Measurements from ENCODE around the gene NLGN1. TPM values are rescaled to one million over a fixed set of nuclear protein-coding genes. Genes with fewer than 3 reads are reported as not detected.
A peak's percentile ranks its signal among the peaks of the same experiment; 100 is the strongest.

Gene NLGN1
- total RNA-seq, 4 donors from 2014 or later = 12.9 to 20.9 (median 18.0) TPM

DNA sequence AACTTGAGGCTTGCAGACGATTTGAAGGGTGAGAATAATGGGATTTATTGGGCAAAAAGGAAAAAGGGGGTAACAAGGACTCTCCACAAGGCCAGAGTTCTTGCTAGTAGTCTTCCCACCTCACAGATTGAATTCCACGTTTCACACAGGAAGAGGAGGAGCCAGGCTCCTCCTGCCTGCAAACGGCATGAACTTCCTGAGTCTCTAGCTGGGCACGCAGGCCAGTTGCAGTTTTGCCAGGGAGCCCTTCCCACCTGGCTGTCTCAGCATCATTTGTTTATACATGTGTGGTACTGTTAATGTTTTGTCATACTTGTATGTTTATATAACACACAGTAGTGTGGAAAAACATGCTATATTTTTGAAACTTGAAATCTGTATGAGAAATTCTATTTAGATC is 155.0 kb downstream of the NLGN1 start:
- TF ChIP-seq POLR2A (IDR thresholded peaks at IDR 0.05; ENCODE audit: low read depth) (no peak), POLR2AphosphoS5 (IDR thresholded peaks at IDR 0.05) (no peak), EP300 (IDR thresholded peaks at IDR 0.05) (no peak)
- TF ChIP-seq, protein P1, sequence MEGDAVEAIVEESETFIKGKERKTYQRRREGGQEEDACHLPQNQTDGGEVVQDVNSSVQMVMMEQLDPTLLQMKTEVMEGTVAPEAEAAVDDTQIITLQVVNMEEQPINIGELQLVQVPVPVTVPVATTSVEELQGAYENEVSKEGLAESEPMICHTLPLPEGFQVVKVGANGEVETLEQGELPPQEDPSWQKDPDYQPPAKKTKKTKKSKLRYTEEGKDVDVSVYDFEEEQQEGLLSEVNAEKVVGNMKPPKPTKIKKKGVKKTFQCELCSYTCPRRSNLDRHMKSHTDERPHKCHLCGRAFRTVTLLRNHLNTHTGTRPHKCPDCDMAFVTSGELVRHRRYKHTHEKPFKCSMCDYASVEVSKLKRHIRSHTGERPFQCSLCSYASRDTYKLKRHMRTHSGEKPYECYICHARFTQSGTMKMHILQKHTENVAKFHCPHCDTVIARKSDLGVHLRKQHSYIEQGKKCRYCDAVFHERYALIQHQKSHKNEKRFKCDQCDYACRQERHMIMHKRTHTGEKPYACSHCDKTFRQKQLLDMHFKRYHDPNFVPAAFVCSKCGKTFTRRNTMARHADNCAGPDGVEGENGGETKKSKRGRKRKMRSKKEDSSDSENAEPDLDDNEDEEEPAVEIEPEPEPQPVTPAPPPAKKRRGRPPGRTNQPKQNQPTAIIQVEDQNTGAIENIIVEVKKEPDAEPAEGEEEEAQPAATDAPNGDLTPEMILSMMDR (IDR thresholded peaks at IDR 0.05) = no peak
- 41% methylated on average over 4 of the region's 4 CpGs for WGBS
- H3K27me3 ChIP-seq = no peaks in the 10 kb centered on the region
- H3K27ac ChIP-seq (replicated peaks in 1 of 4) = no peak overlapping the region
- H3K4me3 ChIP-seq = no peak overlapping the region
- H3K36me3 ChIP-seq = no peaks in the 10 kb centered on the region
- intact Hi-C loops (cut with DNase I) = loop anchor here (2.0 kb wide), 1 partner anchor 182 kb away; no protein-coding TSS in a partner anchor
- peaks cover 0 to 6% (median 0%) of the 10 kb centered on the region in 4 donors for H3K4me1 ChIP-seq
- no peaks in the 10 kb centered on the region for H3K9me3 ChIP-seq
- no peak for DNase-seq (ENCODE audit: extremely low spot score)

DNA sequence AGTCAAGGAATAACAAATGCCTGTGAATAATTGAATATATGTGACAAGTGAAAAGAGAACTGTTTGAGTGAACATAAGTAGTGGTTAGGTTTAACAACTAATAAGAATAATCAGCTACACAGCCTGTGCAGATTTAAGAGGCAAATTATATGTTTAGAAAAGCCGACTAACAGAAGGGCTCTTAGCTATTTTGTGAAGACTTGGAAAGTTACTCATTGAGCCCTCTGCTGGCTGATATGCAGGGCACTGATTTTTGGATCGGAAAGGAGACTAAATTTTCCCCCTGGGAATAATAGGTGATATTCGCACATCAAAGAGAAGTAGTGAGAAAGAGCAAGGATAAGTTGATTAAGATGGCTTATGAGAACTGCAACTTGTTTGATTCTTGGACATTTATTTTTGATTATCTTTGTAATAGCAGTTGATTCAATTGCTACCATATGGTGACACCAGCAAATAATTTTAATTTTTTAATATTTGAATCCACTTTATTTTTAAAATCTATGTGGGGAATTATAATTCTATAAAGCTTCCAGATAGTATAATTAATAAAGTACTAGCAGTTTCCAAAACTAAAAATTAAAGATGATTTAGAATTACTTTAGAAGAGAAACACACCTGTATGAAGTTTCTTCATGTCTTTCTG is 156.2 kb downstream of the NLGN1 start:
- no peak for DNase-seq (ENCODE audit: extremely low spot score)
- no peaks in the 10 kb centered on the region for H3K27me3 ChIP-seq
- no peak overlapping the region for H3K4me3 ChIP-seq
- peaks cover 0 to 6% (median 0%) of the 10 kb centered on the region in 4 donors for H3K4me1 ChIP-seq
- no peaks in the 10 kb centered on the region for H3K36me3 ChIP-seq
- H3K27ac ChIP-seq (replicated peaks in 1 of 4) = no peak overlapping the region
- no peak for TF ChIP-seq POLR2AphosphoS5 (IDR thresholded peaks at IDR 0.05)
- TF ChIP-seq, protein P1 (IDR thresholded peaks at IDR 0.05) = peak; percentile 65 to 80 (median 67)
- intact Hi-C loops (cut with DNase I) = loop anchor here (2.0 kb wide), 1 partner anchor 183 kb away; no protein-coding TSS in a partner anchor
- no peaks in the 10 kb centered on the region for H3K9me3 ChIP-seq
- WGBS = 13% methylated on average over 3 of the region's 3 CpGs

DNA sequence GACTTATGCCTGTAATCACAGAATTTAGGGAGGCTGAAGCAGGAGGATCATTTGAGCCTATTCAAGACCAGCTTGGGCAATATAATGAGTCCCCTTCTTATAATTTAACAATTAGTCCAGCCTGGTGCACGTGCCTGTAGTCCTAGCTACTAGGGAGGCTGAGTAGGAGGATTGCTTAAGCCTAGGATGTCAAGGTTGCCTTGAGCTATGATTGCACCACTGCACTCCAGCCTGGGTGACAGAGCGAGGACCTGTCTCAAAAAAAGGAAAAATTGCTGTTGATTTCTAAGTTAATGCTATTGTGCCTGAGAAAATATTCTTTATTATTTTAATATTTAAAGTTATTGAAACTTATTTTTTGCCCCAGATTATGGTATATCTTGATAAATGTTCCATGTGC is 159.0 kb downstream of the NLGN1 start:
- Histone ChIP-seq H3K27ac (replicated peaks in 1 of 4) (no peak overlapping the region), H3K9me3 (no peaks in the 10 kb centered on the region), H3K4me3 (no peak overlapping the region), H3K4me1 (peaks cover 0 to 6% (median 0%) of the 10 kb centered on the region in 4 donors), H3K36me3 (no peaks in the 10 kb centered on the region), H3K27me3 (no peaks in the 10 kb centered on the region)
- DNase-seq (ENCODE audit: extremely low spot score) = no peak
- intact Hi-C loops (cut with DNase I) = no loop called here
- TF ChIP-seq EP300 (IDR thresholded peaks at IDR 0.05) = no peak
- TF ChIP-seq, protein P1 (IDR thresholded peaks at IDR 0.05) = no peak
- TF ChIP-seq POLR2A (IDR thresholded peaks at IDR 0.05; ENCODE audit: low read depth) = no peak
- TF ChIP-seq POLR2AphosphoS5 (IDR thresholded peaks at IDR 0.05) = no peak
- 80% methylated on average over 2 of the region's 2 CpGs for WGBS

DNA sequence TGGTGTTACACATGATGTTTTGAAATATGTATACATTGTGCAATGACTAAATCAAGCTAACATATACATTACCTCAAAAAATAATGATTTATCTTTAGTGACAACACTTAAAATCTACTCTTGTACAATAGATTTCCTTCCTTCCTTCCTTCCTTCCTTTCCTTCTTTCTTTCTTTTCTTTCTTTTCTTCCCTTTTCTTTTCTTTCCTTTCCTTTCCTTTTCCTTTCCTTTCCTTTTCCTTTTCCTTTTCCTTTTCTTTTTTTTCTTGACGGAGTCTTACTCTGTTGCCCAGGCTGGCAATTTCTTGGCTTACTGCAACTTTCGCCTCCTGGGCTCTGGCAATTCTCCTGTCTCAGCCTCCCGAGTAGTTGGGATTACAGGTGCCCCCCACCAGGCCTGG is 170.5 kb downstream of the NLGN1 start:
- no peaks in the 10 kb centered on the region for H3K36me3 ChIP-seq
- 95% methylated on average over 3 of the region's 3 CpGs for WGBS
- no peak for DNase-seq (ENCODE audit: extremely low spot score)
- no peaks in the 10 kb centered on the region for H3K9me3 ChIP-seq
- no peak overlapping the region for H3K27ac ChIP-seq (replicated peaks in 1 of 4)
- no peak overlapping the region for H3K4me3 ChIP-seq
- TF ChIP-seq POLR2A (IDR thresholded peaks at IDR 0.05; ENCODE audit: low read depth) = no peak
- TF ChIP-seq, protein P1 (IDR thresholded peaks at IDR 0.05) = no peak
- intact Hi-C loops (cut with DNase I) = no loop called here
- no peaks in the 10 kb centered on the region for H3K4me1 ChIP-seq
- no peaks in the 10 kb centered on the region for H3K27me3 ChIP-seq

DNA sequence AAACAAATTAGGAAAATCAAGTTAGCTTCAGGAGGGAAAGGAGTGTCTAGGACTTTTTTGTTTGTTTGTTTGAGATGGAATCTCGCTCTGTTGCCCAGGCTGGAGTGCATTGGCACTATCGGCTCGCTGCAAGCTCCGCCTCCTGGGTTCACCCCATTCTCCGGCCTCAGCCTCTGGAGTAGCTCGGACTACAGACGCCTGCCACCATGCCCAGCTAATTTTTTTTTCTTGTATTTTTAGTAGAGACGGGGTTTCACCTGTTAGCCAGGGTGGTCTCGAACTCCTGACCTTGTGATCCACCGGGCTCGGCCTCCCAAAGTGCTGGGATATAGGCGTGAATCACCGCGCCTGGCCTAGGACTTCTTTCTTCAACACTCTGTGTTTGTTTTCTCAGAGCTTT is 171.1 kb downstream of the NLGN1 start:
- no peaks in the 10 kb centered on the region for H3K36me3 ChIP-seq
- DNase-seq (ENCODE audit: extremely low spot score) = no peak
- H3K4me1 ChIP-seq = no peaks in the 10 kb centered on the region
- no peaks in the 10 kb centered on the region for H3K9me3 ChIP-seq
- H3K27me3 ChIP-seq = no peaks in the 10 kb centered on the region
- no peak overlapping the region for H3K27ac ChIP-seq (replicated peaks in 1 of 4)
- no peak overlapping the region for H3K4me3 ChIP-seq
- WGBS = 96% methylated on average over 14 of the region's 14 CpGs
- TF ChIP-seq POLR2AphosphoS5 (IDR thresholded peaks at IDR 0.05) = no peak
- TF ChIP-seq POLR2A (IDR thresholded peaks at IDR 0.05; ENCODE audit: low read depth) = no peak
- no peak for TF ChIP-seq EP300 (IDR thresholded peaks at IDR 0.05)
- TF ChIP-seq, protein P1 (IDR thresholded peaks at IDR 0.05) = no peak
- intact Hi-C loops (cut with DNase I) = no loop called here
